Measurements from ENCODE around the gene C11orf68. TPM values are rescaled to one million over a fixed set of nuclear protein-coding genes. Genes with fewer than 3 reads are reported as not detected.

The C11orf68 gene
- total and polyA plus RNA-seq, 7 donors: 52.8 to 98.7 (median 60.7) TPM

DNA sequence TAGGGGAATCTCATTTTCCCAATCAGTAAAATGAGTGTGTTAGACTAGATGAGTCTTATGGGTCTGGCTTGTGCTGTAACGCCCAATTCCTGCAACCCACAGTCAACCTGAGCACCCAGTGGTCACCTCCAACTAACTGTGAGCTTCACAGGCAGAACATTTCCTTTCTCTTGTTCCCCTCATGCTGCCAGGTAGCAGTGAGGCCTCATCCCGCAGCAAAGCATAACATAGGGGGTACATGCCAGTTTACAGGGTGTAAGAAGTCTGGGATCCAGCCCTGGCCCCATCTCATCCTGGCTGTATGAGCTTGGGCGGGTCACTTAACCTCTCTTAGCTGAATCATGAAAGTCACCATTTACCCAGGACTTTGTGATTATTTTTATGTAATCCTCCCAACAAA, 50.0 kb downstream of the C11orf68 start:
- TF ChIP-seq, protein P1, sequence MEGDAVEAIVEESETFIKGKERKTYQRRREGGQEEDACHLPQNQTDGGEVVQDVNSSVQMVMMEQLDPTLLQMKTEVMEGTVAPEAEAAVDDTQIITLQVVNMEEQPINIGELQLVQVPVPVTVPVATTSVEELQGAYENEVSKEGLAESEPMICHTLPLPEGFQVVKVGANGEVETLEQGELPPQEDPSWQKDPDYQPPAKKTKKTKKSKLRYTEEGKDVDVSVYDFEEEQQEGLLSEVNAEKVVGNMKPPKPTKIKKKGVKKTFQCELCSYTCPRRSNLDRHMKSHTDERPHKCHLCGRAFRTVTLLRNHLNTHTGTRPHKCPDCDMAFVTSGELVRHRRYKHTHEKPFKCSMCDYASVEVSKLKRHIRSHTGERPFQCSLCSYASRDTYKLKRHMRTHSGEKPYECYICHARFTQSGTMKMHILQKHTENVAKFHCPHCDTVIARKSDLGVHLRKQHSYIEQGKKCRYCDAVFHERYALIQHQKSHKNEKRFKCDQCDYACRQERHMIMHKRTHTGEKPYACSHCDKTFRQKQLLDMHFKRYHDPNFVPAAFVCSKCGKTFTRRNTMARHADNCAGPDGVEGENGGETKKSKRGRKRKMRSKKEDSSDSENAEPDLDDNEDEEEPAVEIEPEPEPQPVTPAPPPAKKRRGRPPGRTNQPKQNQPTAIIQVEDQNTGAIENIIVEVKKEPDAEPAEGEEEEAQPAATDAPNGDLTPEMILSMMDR (IDR thresholded peaks at IDR 0.05): no peak
- Histone ChIP-seq H3K4me3 (no peak overlapping the region), H3K4me1 (peaks cover 12% of the 10 kb centered on the region), H3K27ac (no peak overlapping the region), H3K9me3 (no peaks in the 10 kb centered on the region), H3K27me3 (ENCODE audit: insufficient read depth in 3 of 3, low read length in 2 of 3) (no peaks in the 10 kb centered on the region), H3K36me3 (ENCODE audit: insufficient read depth in 1 of 2, low read depth in 1 of 2) (peaks cover 0 to 67% of the 10 kb centered on the region in 2 donors)
- intact Hi-C loops (cut with DNase I): no loop called here
- WGBS, 3 donors: 86 to 94% (median 87%) methylated on average over 3 of the region's 3 CpGs
- ATAC-seq: no peak
- DNase-seq: no peak

DNA sequence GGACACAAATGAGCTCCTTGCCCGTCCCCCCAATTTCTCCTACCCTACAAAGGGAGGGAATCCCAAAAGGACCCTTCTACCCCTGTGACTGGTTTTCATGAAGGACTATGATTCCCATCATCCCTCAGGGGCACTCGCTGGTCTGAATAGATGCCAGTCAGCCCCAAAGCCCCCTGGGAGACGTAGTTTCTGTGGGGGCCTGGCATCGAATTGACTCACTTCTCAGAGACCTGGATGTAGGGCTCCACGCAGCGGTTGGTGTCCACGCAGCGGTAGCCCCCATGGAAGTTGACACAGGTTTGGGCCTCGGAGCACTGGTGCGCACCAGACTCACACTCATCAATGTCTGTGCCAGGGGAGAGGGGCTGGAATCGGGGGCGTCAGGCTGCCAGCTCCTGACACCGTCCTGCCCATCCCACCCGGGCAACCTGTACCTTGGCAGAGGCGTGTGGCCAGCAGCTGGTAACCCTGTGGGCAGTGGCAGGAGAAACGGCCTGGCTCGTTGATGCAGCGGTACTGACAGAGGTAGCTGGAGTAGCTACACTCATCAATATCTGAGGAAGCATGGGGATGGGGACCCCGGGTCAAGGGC, 50.7 kb downstream of the C11orf68 start:
- Histone ChIP-seq H3K27me3 (ENCODE audit: insufficient read depth in 3 of 3, low read length in 2 of 3) (no peaks in the 10 kb centered on the region), H3K36me3 (ENCODE audit: insufficient read depth in 1 of 2, low read depth in 1 of 2) (peaks cover 0 to 75% of the 10 kb centered on the region in 2 donors), H3K4me1 (peaks cover 12% of the 10 kb centered on the region), H3K9me3 (no peaks in the 10 kb centered on the region), H3K4me3 (no peak overlapping the region), H3K27ac (no peak overlapping the region)
- ATAC-seq (peak in 2 of 4 donors; percentile 14 to 27), DNase-seq (peak in 1 of 2 donors; percentile 17)
- intact Hi-C loops (cut with DNase I): no loop called here
- WGBS, 3 donors: 82 to 84% (median 83%) methylated on average over 19 of the region's 19 CpGs
- TF ChIP-seq, protein P1 (IDR thresholded peaks at IDR 0.05): no peak

DNA sequence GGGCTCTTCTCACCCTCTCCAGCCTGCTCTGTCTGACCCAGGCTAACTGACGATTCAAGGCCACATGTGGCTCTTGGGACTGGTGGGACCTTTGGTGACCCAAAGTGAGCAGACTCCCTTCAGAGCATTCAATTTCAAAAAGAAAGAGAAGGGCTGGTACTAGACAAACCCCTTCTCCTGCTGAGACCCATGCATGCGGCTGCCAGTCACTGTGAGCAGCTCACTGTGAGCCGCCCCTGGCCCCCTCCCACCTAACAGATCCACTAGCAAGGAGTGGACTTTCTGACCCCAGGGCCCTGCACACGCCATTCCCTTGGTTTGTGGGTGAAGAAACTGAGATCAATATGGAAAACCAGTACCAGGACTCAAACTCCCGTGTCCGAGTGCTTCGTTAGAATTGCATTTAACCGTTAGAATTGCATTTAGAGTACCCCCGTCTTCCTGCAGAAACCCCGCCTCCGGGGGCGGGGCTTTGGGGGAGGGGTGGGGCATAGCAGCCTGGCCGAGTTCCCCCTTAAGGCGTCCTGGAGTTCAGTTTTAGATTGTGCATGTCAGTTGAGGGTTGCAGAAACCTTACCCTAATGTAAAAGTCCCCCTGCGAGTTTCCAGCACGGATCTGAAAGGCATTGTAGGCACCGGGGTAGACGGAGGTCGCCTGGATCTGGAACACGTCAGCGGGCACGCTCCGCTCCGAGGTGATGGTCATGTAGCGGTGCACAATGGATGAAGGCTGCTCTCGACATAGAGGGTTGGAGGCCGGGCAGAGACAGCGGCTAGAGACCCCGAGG, 51.4 kb downstream of the C11orf68 start:
- WGBS, 3 donors: 62 to 69% (median 63%) methylated on average over 29 of the region's 29 CpGs
- no peaks in the 10 kb centered on the region for H3K27me3 ChIP-seq (ENCODE audit: insufficient read depth in 3 of 3, low read length in 2 of 3)
- H3K9me3 ChIP-seq: no peaks in the 10 kb centered on the region
- H3K4me3 ChIP-seq: no peak overlapping the region
- peaks cover 0 to 82% of the 10 kb centered on the region in 2 donors for H3K36me3 ChIP-seq (ENCODE audit: insufficient read depth in 1 of 2, low read depth in 1 of 2)
- intact Hi-C loops (cut with DNase I): no loop called here
- peaks cover 12% of the 10 kb centered on the region for H3K4me1 ChIP-seq
- ATAC-seq (peak in 1 of 4 donors; percentile 25), DNase-seq (peak; percentile 25 to 42)
- no peak overlapping the region for H3K27ac ChIP-seq
- TF ChIP-seq, protein P1 (IDR thresholded peaks at IDR 0.05): no peak

Other genes starting within 250 kb of the C11orf68 start
- gene KAT5, start 206.8 kb downstream of the C11orf68 start, total RNA-seq: 10 to 100 TPM; 34.5 to 56.4 (median 41.8) TPM
- 10 to 100 TPM; 36.4 to 67.2 (median 51.2) TPM for gene KAT5, start 206.8 kb downstream of the C11orf68 start, polyA plus RNA-seq
- 10 to 100 TPM; 17.5 to 38.4 (median 28.1) TPM for gene RNASEH2C, start 198.3 kb downstream of the C11orf68 start, total RNA-seq
- gene RNASEH2C, start 198.3 kb downstream of the C11orf68 start, polyA plus RNA-seq: 10 to 100 TPM; 39.3 to 62.3 (median 47.1) TPM
- gene AP5B1, start 138.1 kb downstream of the C11orf68 start, total RNA-seq: 10 to 100 TPM in 2 of 4 donors, 1 to 10 TPM in 2; 8.8 to 16.3 (median 12.7) TPM
- 10 to 100 TPM in 1 of 3 donors, 1 to 10 TPM in 2; 6.1 to 20.5 (median 6.4) TPM for gene AP5B1, start 138.1 kb downstream of the C11orf68 start, polyA plus RNA-seq
- gene OVOL1, start 132.0 kb downstream of the C11orf68 start, total RNA-seq: not detected
- under 1 TPM in 1 of 3 donors, not detected in 2; 0.01 TPM for gene OVOL1, start 132.0 kb downstream of the C11orf68 start, polyA plus RNA-seq
- not detected for gene SNX32, start 85.1 kb downstream of the C11orf68 start, total RNA-seq
- under 1 TPM in 2 of 3 donors, not detected in 1; 0.05 to 0.20 TPM for gene SNX32, start 85.1 kb downstream of the C11orf68 start, polyA plus RNA-seq
- gene CFL1, start 60.9 kb downstream of the C11orf68 start, total RNA-seq: 100 to 1,000 TPM; 175 to 388 (median 238) TPM
- 100 to 1,000 TPM; 190 to 843 (median 225) TPM for gene CFL1, start 60.9 kb downstream of the C11orf68 start, polyA plus RNA-seq
- gene MUS81, start 58.6 kb downstream of the C11orf68 start, total RNA-seq: 10 to 100 TPM; 28.0 to 35.6 (median 31.4) TPM
- gene MUS81, start 58.6 kb downstream of the C11orf68 start, polyA plus RNA-seq: 10 to 100 TPM; 32.5 to 55.3 (median 44.4) TPM
- gene EFEMP2, start 46.3 kb downstream of the C11orf68 start, total RNA-seq: 10 to 100 TPM; 20.8 to 46.6 (median 31.3) TPM
- gene EFEMP2, start 46.3 kb downstream of the C11orf68 start, polyA plus RNA-seq: 10 to 100 TPM; 14.8 to 20.8 (median 18.5) TPM
- gene CTSW, start 39.2 kb downstream of the C11orf68 start, total RNA-seq: under 1 TPM; 0.22 to 0.64 (median 0.37) TPM
- gene CTSW, start 39.2 kb downstream of the C11orf68 start, polyA plus RNA-seq: under 1 TPM; 0.08 to 0.91 (median 0.22) TPM
- gene FIBP, start 30.6 kb downstream of the C11orf68 start, total RNA-seq: 10 to 100 TPM; 27.7 to 42.5 (median 37.0) TPM
- gene FIBP, start 30.6 kb downstream of the C11orf68 start, polyA plus RNA-seq: 10 to 100 TPM; 32.2 to 73.9 (median 44.1) TPM
- 10 to 100 TPM; 16.7 to 39.6 (median 27.8) TPM for gene CCDC85B, start 28.4 kb downstream of the C11orf68 start, total RNA-seq
- gene CCDC85B, start 28.4 kb downstream of the C11orf68 start, polyA plus RNA-seq: 10 to 100 TPM; 24.7 to 35.9 (median 26.5) TPM
- 10 to 100 TPM in 3 of 4 donors, under 1 TPM in 1; 0.75 to 12.6 (median 11.5) TPM for gene FOSL1, start 18.7 kb downstream of the C11orf68 start, total RNA-seq
- 100 to 1,000 TPM in 1 of 3 donors, 1 to 10 TPM in 2; 5.7 to 257 (median 7.8) TPM for gene FOSL1, start 18.7 kb downstream of the C11orf68 start, polyA plus RNA-seq
- gene DRAP1, start 364 bp upstream of the C11orf68 start, total RNA-seq: 100 to 1,000 TPM in 1 of 4 donors, 10 to 100 TPM in 3; 74.5 to 138 (median 91.3) TPM
- 100 to 1,000 TPM; 121 to 217 (median 134) TPM for gene DRAP1, start 364 bp upstream of the C11orf68 start, polyA plus RNA-seq
- not detected for gene TSGA10IP, start 26.4 kb upstream of the C11orf68 start, total RNA-seq
- gene TSGA10IP, start 26.4 kb upstream of the C11orf68 start, polyA plus RNA-seq: not detected
- gene SART1, start 42.7 kb upstream of the C11orf68 start, total RNA-seq: 10 to 100 TPM; 36.3 to 55.4 (median 49.3) TPM
- gene SART1, start 42.7 kb upstream of the C11orf68 start, polyA plus RNA-seq: 10 to 100 TPM; 40.3 to 58.7 (median 44.7) TPM
- gene EIF1AD, start 83.1 kb upstream of the C11orf68 start, total RNA-seq: 10 to 100 TPM; 24.8 to 44.5 (median 31.6) TPM
- 10 to 100 TPM; 29.4 to 63.1 (median 54.2) TPM for gene EIF1AD, start 83.1 kb upstream of the C11orf68 start, polyA plus RNA-seq
- gene BANF1, start 83.4 kb upstream of the C11orf68 start, total RNA-seq: 100 to 1,000 TPM; 298 to 384 (median 336) TPM
- 100 to 1,000 TPM; 251 to 355 (median 314) TPM for gene BANF1, start 83.4 kb upstream of the C11orf68 start, polyA plus RNA-seq
- under 1 TPM in 3 of 4 donors, not detected in 1; 0.40 to 0.93 (median 0.47) TPM for gene CST6, start 92.9 kb upstream of the C11orf68 start, total RNA-seq
- 10 to 100 TPM in 1 of 3 donors, under 1 TPM in 1, not detected in 1; 0.13 to 18.7 TPM for gene CST6, start 92.9 kb upstream of the C11orf68 start, polyA plus RNA-seq
- not detected for gene CATSPER1, start 107.4 kb upstream of the C11orf68 start, total RNA-seq
- gene CATSPER1, start 107.4 kb upstream of the C11orf68 start, polyA plus RNA-seq: under 1 TPM in 2 of 3 donors, not detected in 1; 0.01 to 0.55 TPM
- under 1 TPM in 1 of 4 donors, not detected in 3; 0.36 TPM for gene GAL3ST3, start 130.1 kb upstream of the C11orf68 start, total RNA-seq
- under 1 TPM in 1 of 3 donors, not detected in 2; 0.03 TPM for gene GAL3ST3, start 130.1 kb upstream of the C11orf68 start, polyA plus RNA-seq
- 100 to 1,000 TPM in 1 of 4 donors, 10 to 100 TPM in 3; 62.8 to 114 (median 86.4) TPM for gene SF3B2, start 133.3 kb upstream of the C11orf68 start, total RNA-seq
- 100 to 1,000 TPM in 2 of 3 donors, 10 to 100 TPM in 1; 66.2 to 135 (median 114) TPM for gene SF3B2, start 133.3 kb upstream of the C11orf68 start, polyA plus RNA-seq
- gene PACS1, start 151.2 kb upstream of the C11orf68 start, total RNA-seq: 10 to 100 TPM; 16.3 to 27.8 (median 24.9) TPM
- 10 to 100 TPM in 1 of 3 donors, 1 to 10 TPM in 2; 7.4 to 16.0 (median 9.0) TPM for gene PACS1, start 151.2 kb upstream of the C11orf68 start, polyA plus RNA-seq